ENCODE data around the gene PDE10A. TPM values are rescaled to one million over a fixed set of nuclear protein-coding genes. Genes with fewer than 3 reads are reported as not detected.

The PDE10A gene
- total RNA-seq, 1 donor from 2014 or later, result 17.3 TPM

GRCh38 chr6:165689699-165690098 is 26.7 kb upstream of the PDE10A start:
- H3K27ac Mint-ChIP-seq, result no peak overlapping the region
- TF ChIP-seq EZH2 (IDR thresholded peaks at IDR 0.05), result no peak
- TF ChIP-seq, protein P1, sequence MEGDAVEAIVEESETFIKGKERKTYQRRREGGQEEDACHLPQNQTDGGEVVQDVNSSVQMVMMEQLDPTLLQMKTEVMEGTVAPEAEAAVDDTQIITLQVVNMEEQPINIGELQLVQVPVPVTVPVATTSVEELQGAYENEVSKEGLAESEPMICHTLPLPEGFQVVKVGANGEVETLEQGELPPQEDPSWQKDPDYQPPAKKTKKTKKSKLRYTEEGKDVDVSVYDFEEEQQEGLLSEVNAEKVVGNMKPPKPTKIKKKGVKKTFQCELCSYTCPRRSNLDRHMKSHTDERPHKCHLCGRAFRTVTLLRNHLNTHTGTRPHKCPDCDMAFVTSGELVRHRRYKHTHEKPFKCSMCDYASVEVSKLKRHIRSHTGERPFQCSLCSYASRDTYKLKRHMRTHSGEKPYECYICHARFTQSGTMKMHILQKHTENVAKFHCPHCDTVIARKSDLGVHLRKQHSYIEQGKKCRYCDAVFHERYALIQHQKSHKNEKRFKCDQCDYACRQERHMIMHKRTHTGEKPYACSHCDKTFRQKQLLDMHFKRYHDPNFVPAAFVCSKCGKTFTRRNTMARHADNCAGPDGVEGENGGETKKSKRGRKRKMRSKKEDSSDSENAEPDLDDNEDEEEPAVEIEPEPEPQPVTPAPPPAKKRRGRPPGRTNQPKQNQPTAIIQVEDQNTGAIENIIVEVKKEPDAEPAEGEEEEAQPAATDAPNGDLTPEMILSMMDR (IDR thresholded peaks at IDR 0.05), result no peak
- TF ChIP-seq EZH2phosphoT487 (IDR thresholded peaks at IDR 0.05), result no peak
- DNase-seq (ENCODE audit: low spot score), result no peak

DNA sequence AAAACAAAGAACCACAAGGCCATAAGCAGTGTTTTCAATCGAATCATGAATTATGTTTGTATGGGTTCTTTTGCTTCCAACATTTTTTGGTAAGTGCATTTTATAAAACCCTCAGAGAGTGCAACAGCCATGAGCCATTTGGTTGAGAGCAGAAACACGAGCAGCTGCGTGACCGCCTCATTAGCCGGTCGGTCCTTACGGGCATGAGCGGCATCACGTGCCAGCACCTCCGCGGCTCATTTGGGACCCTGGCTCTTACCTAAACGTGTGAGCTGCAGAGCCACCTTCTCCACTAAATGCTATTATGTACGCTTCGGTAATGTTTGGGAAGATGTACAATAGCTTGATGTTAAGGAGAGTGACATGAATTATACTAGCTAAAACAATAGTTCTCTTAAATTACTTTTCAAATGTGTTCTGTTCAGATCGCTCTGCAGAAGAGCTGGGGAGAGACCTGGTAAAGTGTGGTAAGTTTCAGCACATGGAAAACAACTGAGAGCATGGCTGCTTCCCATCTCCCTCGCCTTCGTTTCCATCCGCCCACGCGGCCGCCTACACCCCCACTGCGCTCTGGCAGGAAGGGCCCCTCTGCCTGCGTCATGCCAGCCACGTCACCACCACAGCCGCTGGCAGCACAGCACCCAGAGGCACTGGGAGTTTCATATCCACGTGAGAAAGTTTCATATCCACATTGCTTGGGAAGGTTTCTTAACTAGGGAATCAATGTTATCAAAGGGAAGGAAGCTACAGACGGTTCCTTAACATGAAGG is 23.7 kb upstream of the PDE10A start:
- no peaks in the 10 kb centered on the region for H3K36me3 Mint-ChIP-seq
- no peaks in the 10 kb centered on the region for H3K36me3 ChIP-seq
- no peaks in the 10 kb centered on the region for H3K9me3 ChIP-seq (ENCODE audit: low read depth)
- H3K4me1 ChIP-seq, result no peaks in the 10 kb centered on the region
- H3K27me3 ChIP-seq, result no peaks in the 10 kb centered on the region
- no peaks in the 10 kb centered on the region for H4K20me1 ChIP-seq (ENCODE audit: low read depth)
- no peak overlapping the region for H3K4me3 ChIP-seq
- peaks cover 6% of the 10 kb centered on the region for H3K27me3 Mint-ChIP-seq (ENCODE audit: insufficient read depth, low read depth)
- H3K4me2 ChIP-seq, result no peak overlapping the region
- H3K27ac Mint-ChIP-seq, result no peak overlapping the region
- no peaks in the 10 kb centered on the region for H3K79me2 ChIP-seq (ENCODE audit: low read depth)
- no peak for TF ChIP-seq EZH2 (IDR thresholded peaks at IDR 0.05)
- TF ChIP-seq, protein P1 (IDR thresholded peaks at IDR 0.05), result no peak
- TF ChIP-seq EZH2phosphoT487 (IDR thresholded peaks at IDR 0.05), result no peak
- H2AFZ ChIP-seq (replicated peaks), result no peak overlapping the region
- H3K4me1 Mint-ChIP-seq, result peaks cover 3% of the 10 kb centered on the region
- no peak for DNase-seq (ENCODE audit: low spot score)
- no peaks in the 10 kb centered on the region for H3F3A ChIP-seq (ENCODE audit: low read depth)
- no peaks in the 10 kb centered on the region for H3K9me3 Mint-ChIP-seq
- no peak overlapping the region for H3K27ac ChIP-seq
- no peak overlapping the region for H3K9ac ChIP-seq
- H3K4me3 Mint-ChIP-seq, result no peak overlapping the region

More at GRCh38 chr6:165689699-165690098, 26.7 kb upstream of the PDE10A start:
- Histone ChIP-seq H3K4me2 (no peak overlapping the region), H3F3A (ENCODE audit: low read depth) (no peaks in the 10 kb centered on the region), H3K4me1 (no peaks in the 10 kb centered on the region), H3K36me3 (no peaks in the 10 kb centered on the region), H4K20me1 (ENCODE audit: low read depth) (no peaks in the 10 kb centered on the region), H3K79me2 (ENCODE audit: low read depth) (no peaks in the 10 kb centered on the region), H3K4me3 (no peak overlapping the region), H3K27me3 (no peaks in the 10 kb centered on the region), H3K9ac (no peak overlapping the region), H3K27ac (no peak overlapping the region), H3K9me3 (ENCODE audit: low read depth) (no peaks in the 10 kb centered on the region), H2AFZ (replicated peaks) (no peak overlapping the region)
- H3K27me3 Mint-ChIP-seq (ENCODE audit: insufficient read depth, low read depth), result peaks cover 6% of the 10 kb centered on the region
- no peaks in the 10 kb centered on the region for H3K36me3 Mint-ChIP-seq
- no peaks in the 10 kb centered on the region for H3K4me1 Mint-ChIP-seq
- no peak overlapping the region for H3K4me3 Mint-ChIP-seq
- no peaks in the 10 kb centered on the region for H3K9me3 Mint-ChIP-seq

- Mint-ChIP-seq H3K36me3 (no peaks in the 10 kb centered on the region), H3K4me1 (peaks cover 7% of the 10 kb centered on the region), H3K4me3 (no peak overlapping the region), H3K9me3 (no peaks in the 10 kb centered on the region), H3K27me3 (ENCODE audit: insufficient read depth, low read depth) (peaks cover 3% of the 10 kb centered on the region), H3K27ac (no peak overlapping the region)
- H3K9ac ChIP-seq, result no peak overlapping the region
- H2AFZ ChIP-seq (replicated peaks), result no peak overlapping the region
- no peak for TF ChIP-seq EZH2 (IDR thresholded peaks at IDR 0.05)
- TF ChIP-seq, protein P1 (IDR thresholded peaks at IDR 0.05), result no peak
- TF ChIP-seq EZH2phosphoT487 (IDR thresholded peaks at IDR 0.05), result no peak
- H3K4me3 ChIP-seq, result no peak overlapping the region
- H3K4me1 ChIP-seq, result no peaks in the 10 kb centered on the region
- no peak overlapping the region for H3K27ac ChIP-seq
- H4K20me1 ChIP-seq (ENCODE audit: low read depth), result no peaks in the 10 kb centered on the region
- H3K79me2 ChIP-seq (ENCODE audit: low read depth), result no peaks in the 10 kb centered on the region
- H3K27me3 ChIP-seq, result no peaks in the 10 kb centered on the region
- H3F3A ChIP-seq (ENCODE audit: low read depth), result no peaks in the 10 kb centered on the region
- H3K4me2 ChIP-seq, result no peak overlapping the region
- no peak for DNase-seq (ENCODE audit: low spot score)
- H3K36me3 ChIP-seq, result no peaks in the 10 kb centered on the region
- H3K9me3 ChIP-seq (ENCODE audit: low read depth), result no peaks in the 10 kb centered on the region
Observed at GRCh38 chr6:165685302-165685701, 22.3 kb upstream of the PDE10A start.

All from neural progenitor cell (in vitro differentiated cells).